HG03097 (cell line): ENCODE measurements around the gene BEND2.

Experiments
- ATAC-seq: cut with Tn5 transposase; IDR thresholded peaks from one replicate; pipeline ENCODE4 v1.9.1; 2021; ENCODE audit not compliant: unreplicated experiment, low FRiP score

The BEND2 gene

DNA sequence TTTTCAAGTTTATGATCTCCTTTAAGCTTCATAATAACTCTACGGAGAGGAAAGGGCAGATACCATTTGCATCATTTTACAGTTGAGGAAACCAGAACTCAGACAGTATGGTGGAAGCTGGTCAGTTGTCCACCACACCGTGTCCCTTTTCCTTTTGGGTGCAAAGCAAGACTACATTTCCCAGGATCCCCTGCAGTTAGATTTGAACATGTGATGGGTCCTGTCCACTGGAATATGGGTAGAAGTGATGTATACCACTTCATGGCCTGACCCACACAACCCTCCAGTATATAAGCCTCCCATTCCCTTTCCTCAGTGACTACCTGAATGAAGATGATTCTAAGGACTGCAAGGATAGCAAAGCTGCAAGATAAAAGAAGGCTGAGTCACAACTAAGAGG is 74.7 kb downstream of the BEND2 start:
- no peak for ATAC-seq

DNA sequence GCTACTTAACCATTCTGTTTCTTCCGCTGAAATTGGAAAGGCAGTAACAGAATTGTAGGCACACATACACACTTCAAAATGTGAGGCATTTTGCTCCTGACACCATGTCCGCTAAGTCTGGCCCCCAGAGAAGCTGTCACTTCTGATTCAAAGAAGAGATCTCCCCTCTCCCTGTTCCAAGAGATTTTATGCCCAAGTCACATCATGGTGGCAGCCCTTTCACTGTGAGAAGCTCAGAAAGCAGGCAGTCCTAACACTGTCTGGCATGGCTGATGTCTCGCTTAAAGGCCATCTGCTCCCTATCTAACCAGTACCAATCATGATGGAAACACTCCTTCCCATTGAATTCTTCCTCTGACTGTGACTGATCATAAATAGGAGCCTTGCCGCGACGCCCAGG is 83.9 kb downstream of the BEND2 start:
- ATAC-seq: no peak

DNA sequence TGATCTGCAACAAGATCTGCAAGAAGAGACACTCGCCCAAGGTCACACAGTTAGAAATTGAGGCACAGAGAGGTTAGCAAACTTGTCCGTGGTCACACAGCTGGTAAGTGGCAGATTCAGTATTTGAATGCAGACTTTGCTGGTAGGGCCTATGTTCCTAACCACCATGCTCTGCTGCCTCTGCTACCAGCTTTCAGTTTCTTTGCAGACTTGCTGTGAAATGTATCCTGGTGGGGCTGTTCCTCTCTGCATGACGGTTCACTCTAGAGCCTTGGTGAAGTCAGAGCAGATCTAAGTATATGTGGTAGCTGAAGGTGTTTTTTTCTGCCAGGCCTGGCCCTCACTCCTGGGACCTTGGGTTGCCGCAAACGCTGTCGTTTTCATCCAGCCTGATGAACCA is 87.1 kb downstream of the BEND2 start:
- no peak for ATAC-seq

DNA sequence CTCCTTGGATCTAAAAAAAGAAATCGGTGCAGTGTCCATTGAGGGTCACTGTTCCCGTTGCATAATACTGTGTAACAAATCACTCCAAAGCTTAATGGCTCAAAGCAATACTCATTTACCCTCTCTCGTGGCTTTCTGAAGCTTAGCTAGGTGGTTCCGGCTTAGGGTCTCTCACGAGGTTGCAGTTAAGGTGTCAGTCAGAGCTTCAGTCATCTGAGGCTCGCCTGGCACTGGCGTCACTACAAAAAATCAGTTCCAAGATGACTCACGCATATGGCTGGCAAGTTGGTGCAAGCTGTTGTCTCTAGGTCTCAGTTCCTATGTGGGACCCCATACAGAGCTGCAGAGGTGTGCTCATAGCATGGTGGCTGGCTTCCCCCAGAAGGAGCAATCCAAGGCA is 91.0 kb downstream of the BEND2 start:
- ATAC-seq: no peak

DNA sequence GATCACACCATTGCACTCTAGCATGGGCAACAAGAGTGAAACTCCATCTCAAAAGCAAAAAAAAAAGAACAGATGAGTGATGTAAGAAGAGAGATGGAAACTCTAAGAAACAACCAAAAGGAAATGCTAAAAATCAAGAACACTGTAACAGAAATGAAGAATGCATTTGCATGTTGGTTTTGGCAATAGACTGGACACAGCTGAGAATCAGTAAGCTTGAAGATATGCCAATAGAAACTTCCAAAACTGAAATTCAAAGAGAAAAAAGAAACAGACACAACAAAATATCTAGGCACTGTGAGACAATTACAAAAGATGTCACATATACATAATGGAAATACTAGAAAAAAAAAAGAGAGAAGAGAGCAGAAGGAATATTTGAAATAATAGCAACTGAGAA is 93.7 kb downstream of the BEND2 start:
- ATAC-seq: no peak

DNA sequence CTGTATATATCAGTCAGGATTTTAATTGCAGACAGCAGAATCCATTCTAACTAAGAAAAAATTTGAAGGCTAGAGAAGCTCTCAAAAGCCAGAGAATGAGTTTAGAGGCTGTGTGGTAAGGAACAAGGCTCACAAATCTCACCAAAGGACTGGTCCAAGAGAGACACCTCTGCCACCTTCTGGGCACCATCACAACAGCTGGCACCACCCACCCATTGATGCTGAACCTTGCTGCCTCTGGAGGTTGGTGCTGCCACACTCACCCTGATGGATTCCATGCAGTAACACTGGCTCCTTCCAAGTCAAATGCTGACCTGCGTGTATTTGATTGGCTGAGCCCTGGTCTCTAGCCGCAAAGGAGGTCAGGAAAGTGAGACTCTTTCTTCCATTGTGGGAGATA is 100.8 kb downstream of the BEND2 start:
- no peak for ATAC-seq
